KMS-11 (cell line): ENCODE data around the gene CFAP65.

ENCODE experiments used
- H2AFZ ChIP-seq: fragments of 200-600 bp; sonication (generic); 2 replicates; pipeline ENCODE4 v1.6.1; 2016; ENCODE audit warnings: antibody characterized with exemption, mixed run types, low read depth
- H3K27ac ChIP-seq: fragments of 200-600 bp; sonication (generic); 2 replicates; pipeline ENCODE4 v1.6.1; 2016; ENCODE audit warnings: mild to moderate bottlenecking, mixed run types
- H3K27me3 ChIP-seq: fragments of 200-600 bp; sonication (generic); 2 replicates; pipeline ENCODE4 v1.6.1; 2017; ENCODE audit warnings: mild to moderate bottlenecking, low read depth, mixed run types, moderate library complexity; ENCODE audit not compliant: insufficient read depth
- H3K36me3 ChIP-seq: fragments of 200-600 bp; sonication (generic); 2 replicates; pipeline ENCODE4 v1.6.1; 2017; ENCODE audit warnings: mild to moderate bottlenecking, mixed run types; ENCODE audit not compliant: insufficient read depth
- H3K4me1 ChIP-seq: fragments of 200-600 bp; sonication (generic); 2 replicates; pipeline ENCODE4 v1.6.1; 2016; ENCODE audit warnings: mild to moderate bottlenecking, low read depth, mixed run types; ENCODE audit not compliant: poor library complexity, severe bottlenecking
- H3K4me2 ChIP-seq: fragments of 200-600 bp; sonication (generic); 2 replicates; pipeline ENCODE4 v1.7.0; 2016; ENCODE audit warnings: mild to moderate bottlenecking, mixed run types
- H3K4me3 ChIP-seq: fragments of 200-600 bp; sonication (generic); IDR thresholded peaks from 2 replicates; pipeline ENCODE4 v1.6.1; 2017; ENCODE audit warnings: low read depth, low read length, mixed read lengths; ENCODE audit not compliant: insufficient read depth
- H3K79me2 ChIP-seq: fragments of 200-600 bp; sonication (generic); 2 replicates; pipeline ENCODE4 v1.6.1; 2016; ENCODE audit warnings: low read depth, mixed run types; ENCODE audit not compliant: insufficient read depth
- H3K9ac ChIP-seq: fragments of 200-600 bp; sonication (generic); 2 replicates; pipeline ENCODE4 v1.6.1; 2016; ENCODE audit warnings: mild to moderate bottlenecking, mixed run types
- H4K20me1 ChIP-seq: fragments of 200-600 bp; sonication (generic); 2 replicates; pipeline ENCODE4 v1.6.1; 2016; ENCODE audit warnings: mild to moderate bottlenecking, mixed run types; ENCODE audit not compliant: insufficient read depth
- TF ChIP-seq, protein P1 (sequence below): fragments of 200-600 bp; sonication (generic); conservative IDR thresholded peaks from 2 replicates; pipeline ENCODE4 v1.6.1; 2017; ENCODE audit warnings: low read depth, mild to moderate bottlenecking, antibody characterized with exemption, low read length, moderate library complexity, mixed read lengths

The CFAP65 gene

DNA sequence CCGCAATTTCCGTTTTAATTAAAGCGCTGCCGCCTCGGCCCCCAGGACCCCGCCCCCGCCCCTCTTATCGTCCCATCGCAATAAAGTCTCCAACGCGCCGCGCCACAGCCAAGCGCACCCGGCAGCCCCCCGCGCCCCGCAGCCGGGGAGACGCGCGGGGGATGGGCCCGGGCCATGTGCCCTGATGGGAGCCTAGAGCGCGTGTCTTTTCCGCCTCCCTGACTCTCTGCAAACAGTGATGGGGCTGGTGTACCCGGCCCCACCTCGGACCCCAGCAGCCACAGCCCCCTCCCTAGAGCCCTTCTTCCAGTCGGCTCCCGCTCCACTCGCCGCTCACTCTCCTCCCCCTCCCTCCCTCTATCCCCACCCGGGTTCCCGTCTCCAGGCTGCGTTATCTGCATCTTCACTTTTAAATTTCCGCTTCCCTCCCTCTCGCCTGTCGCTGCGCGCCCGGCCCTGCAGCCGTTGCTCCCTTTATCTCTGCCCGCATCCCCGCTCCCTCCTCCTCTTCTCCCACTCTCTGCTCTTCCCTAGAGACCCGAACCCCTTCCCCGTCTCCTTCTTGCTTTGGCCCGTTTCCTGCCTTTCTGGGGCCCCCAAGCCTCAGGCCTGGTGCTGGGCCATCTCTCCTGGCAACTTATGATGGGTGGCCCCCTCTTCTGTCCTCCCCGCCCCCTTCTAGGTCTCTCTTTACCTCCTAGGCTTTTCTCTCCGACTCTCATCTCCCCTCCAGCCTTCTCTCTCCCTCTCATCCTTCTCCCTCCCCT is 55.8 kb downstream of the CFAP65 start:
- Histone ChIP-seq H3K27me3 (peaks cover 72% of the 10 kb centered on the region), H3K79me2 (no peaks in the 10 kb centered on the region), H3K4me1 (peaks cover 4% of the 10 kb centered on the region), H3K36me3 (no peaks in the 10 kb centered on the region), H3K27ac (no peak overlapping the region), H2AFZ (no peak overlapping the region), H4K20me1 (no peaks in the 10 kb centered on the region), H3K4me3 (no peak overlapping the region), H3K4me2 (no peak overlapping the region), H3K9ac (no peak overlapping the region)
- TF ChIP-seq, protein P1, sequence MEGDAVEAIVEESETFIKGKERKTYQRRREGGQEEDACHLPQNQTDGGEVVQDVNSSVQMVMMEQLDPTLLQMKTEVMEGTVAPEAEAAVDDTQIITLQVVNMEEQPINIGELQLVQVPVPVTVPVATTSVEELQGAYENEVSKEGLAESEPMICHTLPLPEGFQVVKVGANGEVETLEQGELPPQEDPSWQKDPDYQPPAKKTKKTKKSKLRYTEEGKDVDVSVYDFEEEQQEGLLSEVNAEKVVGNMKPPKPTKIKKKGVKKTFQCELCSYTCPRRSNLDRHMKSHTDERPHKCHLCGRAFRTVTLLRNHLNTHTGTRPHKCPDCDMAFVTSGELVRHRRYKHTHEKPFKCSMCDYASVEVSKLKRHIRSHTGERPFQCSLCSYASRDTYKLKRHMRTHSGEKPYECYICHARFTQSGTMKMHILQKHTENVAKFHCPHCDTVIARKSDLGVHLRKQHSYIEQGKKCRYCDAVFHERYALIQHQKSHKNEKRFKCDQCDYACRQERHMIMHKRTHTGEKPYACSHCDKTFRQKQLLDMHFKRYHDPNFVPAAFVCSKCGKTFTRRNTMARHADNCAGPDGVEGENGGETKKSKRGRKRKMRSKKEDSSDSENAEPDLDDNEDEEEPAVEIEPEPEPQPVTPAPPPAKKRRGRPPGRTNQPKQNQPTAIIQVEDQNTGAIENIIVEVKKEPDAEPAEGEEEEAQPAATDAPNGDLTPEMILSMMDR: no peak

DNA sequence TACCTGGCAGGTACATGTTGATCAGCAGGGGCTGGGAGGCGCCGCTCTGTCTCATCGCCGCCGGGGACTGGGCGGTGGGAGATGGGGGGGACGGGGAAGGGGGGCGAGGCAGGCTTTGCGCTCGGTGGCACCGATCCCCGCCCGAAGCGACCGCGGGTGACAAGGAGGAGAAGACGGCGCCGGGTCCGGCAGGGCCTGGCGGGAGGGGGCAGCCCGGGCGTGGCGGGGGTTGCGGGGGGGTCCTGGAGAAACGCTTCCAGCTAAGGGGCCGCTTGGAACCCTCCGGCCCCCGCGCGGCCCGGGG is 56.3 kb downstream of the CFAP65 start, which contains the start of gene FEV:
Gene FEV, minus strand, starts transcription at position 164 of the 304 bp plus-strand sequence. Its CDS starts 109 bp downstream, at position 55.
- H3K4me1 ChIP-seq: peaks cover 4% of the 10 kb centered on the region
- no peak within 1 kb of the TSS for H3K27ac ChIP-seq
- no peak within 1 kb of the TSS for H3K4me2 ChIP-seq
- TF ChIP-seq, protein P1: no peak
- no peak within 1 kb of the TSS for H2AFZ ChIP-seq
- H3K79me2 ChIP-seq: no peaks in the 10 kb centered on the region
- no peaks in the 10 kb centered on the region for H3K36me3 ChIP-seq
- no peak within 1 kb of the TSS for H3K4me3 ChIP-seq
- no peak within 1 kb of the TSS for H3K9ac ChIP-seq
- no peaks in the 10 kb centered on the region for H4K20me1 ChIP-seq
- H3K27me3 ChIP-seq: peaks cover 72% of the 10 kb centered on the region

DNA sequence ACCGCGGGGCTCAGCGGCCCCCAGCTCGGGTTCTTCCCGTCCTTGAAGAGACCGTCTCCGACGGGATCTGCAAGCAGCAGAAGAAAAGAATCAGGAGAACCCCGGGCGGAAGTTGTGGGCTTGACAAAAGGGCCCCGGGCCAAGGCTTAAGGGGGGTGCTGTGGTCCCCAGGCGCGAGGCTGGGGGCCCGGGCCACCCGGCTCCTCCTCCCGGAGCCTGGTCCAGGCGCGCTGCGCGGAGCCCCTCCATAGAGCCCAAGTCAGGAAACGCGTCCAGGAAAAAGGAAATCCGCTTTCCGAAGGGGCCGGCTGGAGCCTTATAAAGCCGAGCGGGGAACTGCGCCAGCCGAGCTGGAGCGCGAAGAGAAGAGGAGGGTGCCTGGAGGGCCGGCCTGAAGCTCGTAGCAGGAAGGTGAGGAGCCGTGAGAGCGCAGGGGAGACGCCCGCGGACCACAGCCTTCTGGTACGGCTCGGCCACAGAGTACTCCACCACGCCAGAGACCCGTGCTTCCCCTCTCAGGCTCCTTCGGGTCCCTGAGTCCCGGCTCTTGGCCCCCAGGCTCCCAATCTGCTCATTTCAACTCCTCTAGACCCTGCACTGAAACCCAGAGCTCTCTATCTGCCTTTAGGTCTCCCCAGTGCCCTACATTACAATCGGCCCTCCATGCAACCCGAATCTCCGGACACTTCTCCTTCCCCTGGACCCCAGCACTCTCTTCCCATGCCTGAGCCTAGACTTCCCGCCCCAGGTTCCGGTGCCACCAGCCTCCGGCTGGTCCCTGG is 56.9 kb downstream of the CFAP65 start:
- peaks cover 72% of the 10 kb centered on the region for H3K27me3 ChIP-seq
- H2AFZ ChIP-seq: no peak overlapping the region

DNA sequence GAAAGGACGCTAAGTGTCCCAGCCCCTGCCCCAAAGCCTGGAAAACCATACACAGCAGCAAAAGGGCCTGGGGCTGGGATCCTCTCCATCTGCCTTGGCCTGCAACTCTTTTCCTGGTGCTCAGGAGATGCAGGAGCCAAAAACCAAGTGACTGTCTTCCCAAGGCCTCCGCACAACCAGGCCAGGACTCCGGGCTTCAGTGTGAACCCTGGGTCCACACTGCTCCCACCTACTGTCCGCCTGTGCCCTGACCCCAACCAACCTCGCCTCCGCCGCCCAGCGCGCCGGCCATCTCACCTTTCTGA is 57.4 kb downstream of the CFAP65 start:
- no peaks in the 10 kb centered on the region for H4K20me1 ChIP-seq
- H3K4me1 ChIP-seq: peaks cover 7% of the 10 kb centered on the region
- no peak overlapping the region for H3K27ac ChIP-seq
- no peaks in the 10 kb centered on the region for H3K36me3 ChIP-seq
- H3K4me3 ChIP-seq: no peak overlapping the region
- no peak overlapping the region for H3K4me2 ChIP-seq
- H3K27me3 ChIP-seq: peaks cover 72% of the 10 kb centered on the region
- TF ChIP-seq, protein P1: no peak
- H3K9ac ChIP-seq: no peak overlapping the region
- no peak overlapping the region for H2AFZ ChIP-seq
- no peaks in the 10 kb centered on the region for H3K79me2 ChIP-seq

More for the DNA sequence above, 56.9 kb downstream of the CFAP65 start:
- Histone ChIP-seq H3K4me2 (no peak overlapping the region), H3K4me3 (no peak overlapping the region), H3K27ac (no peak overlapping the region), H3K79me2 (no peaks in the 10 kb centered on the region), H3K36me3 (no peaks in the 10 kb centered on the region), H3K9ac (no peak overlapping the region), H3K4me1 (peaks cover 6% of the 10 kb centered on the region), H4K20me1 (no peaks in the 10 kb centered on the region)
- TF ChIP-seq, protein P1: no peak
